Lung (tissue), 12 donors: ENCODE results near the gene TMEM184A. TPM values are rescaled to one million over a fixed set of nuclear protein-coding genes. Genes with fewer than 3 reads are reported as not detected.

Source experiments
- ATAC-seq: fragments of 200-7000 bp; cut with Tn5 transposase; one replicate; pipeline ENCODE4 v1.9.1; 2020; ENCODE audit warnings: moderate number of reproducible peaks; ENCODE audit not compliant: insufficient read depth, low FRiP score
- DNase-seq, 3 donors: peaks; one replicate each; pipeline ENCODE4 v3.0.0-alpha.2; 2013 to 2017
- H3K27ac ChIP-seq, 2 donors: one replicate each; pipeline ENCODE4 v1.5.1; 2013; ENCODE audit warnings: mild to moderate bottlenecking in 2 of 2, moderate library complexity in 2 of 2, control low read depth in 1 of 2, inconsistent platforms in 1 of 2, low read depth in 1 of 2, low read length in 1 of 2
- H3K27me3 ChIP-seq, 3 donors: one replicate each; pipeline ENCODE4 v1.5.1; 2013; ENCODE audit warnings: low read length in 2 of 3; ENCODE audit not compliant: control insufficient read depth in 3 of 3, insufficient read depth in 3 of 3
- H3K36me3 ChIP-seq, 4 donors: one replicate each; pipeline ENCODE4 v1.5.1; 2013; ENCODE audit warnings: low read length in 4 of 4, mild to moderate bottlenecking in 1 of 4, moderate library complexity in 1 of 4; ENCODE audit not compliant: control insufficient read depth in 4 of 4, insufficient read depth in 4 of 4
- H3K4me1 ChIP-seq, 5 donors: one replicate each; pipeline ENCODE4 v1.5.1; 2013; ENCODE audit warnings: low read length in 5 of 5, mild to moderate bottlenecking in 2 of 5, moderate library complexity in 1 of 5; ENCODE audit not compliant: control insufficient read depth in 5 of 5, insufficient read depth in 5 of 5
- H3K4me3 ChIP-seq: one replicate; pipeline ENCODE4 v1.5.1; 2013; ENCODE audit warnings: mild to moderate bottlenecking, control low read depth, moderate library complexity
- H3K9ac ChIP-seq, 2 donors: one replicate each; pipeline ENCODE4 v1.5.1; 2013; ENCODE audit warnings: low read length in 2 of 2, control low read depth in 1 of 2; ENCODE audit not compliant: insufficient read depth in 1 of 2
- H3K9me3 ChIP-seq, 4 donors: one replicate each; pipeline ENCODE4 v1.5.1; 2013; ENCODE audit warnings: low read length in 3 of 4, mild to moderate bottlenecking in 1 of 4, moderate library complexity in 1 of 4; ENCODE audit not compliant: control insufficient read depth in 4 of 4, insufficient read depth in 3 of 4
- WGBS, 2 donors: extraction: QIAGEN DNeasy Blood & Tissue Kit; methylation state at CpG; one replicate each; pipeline ENCODE4 v1.1.7; 2013; 5-methylcytosine and 5-hydroxymethylcytosine counted together
- polyA plus RNA-seq, 2 donors: library from polyadenylated mRNA; stranded (reverse); fragments of 200-250 nt; gene quantifications; one replicate each; pipeline ENCODE4 v1.2.1, GENCODE V29; 2013
- total RNA-seq, 2 donors: library from RNA; depleted of rRNA in 1 of 2; stranded (reverse); fragments of >200 nt in 1 of 2; gene quantifications; one replicate each; pipeline ENCODE4 v1.2.1, GENCODE V29; 2014 to 2021
- TF ChIP-seq, protein P1 (sequence below): IDR thresholded peaks from 2 replicates; pipeline ENCODE4 v1.5.1; 2012; ENCODE audit warnings: mild to moderate bottlenecking; ENCODE audit errors: control extremely low read depth, extremely low read depth
- donor health status: control.
- donor health status: control.
- donor health status: Bipolar disorder and iron deficiency.
- donor health status: healthy.
- donor health status: DM: yes; HTN: yes; CAD: no.

Gene TMEM184A
- total and polyA plus RNA-seq, 4 donors: 1.8 to 11.8 (median 8.3) TPM

DNA sequence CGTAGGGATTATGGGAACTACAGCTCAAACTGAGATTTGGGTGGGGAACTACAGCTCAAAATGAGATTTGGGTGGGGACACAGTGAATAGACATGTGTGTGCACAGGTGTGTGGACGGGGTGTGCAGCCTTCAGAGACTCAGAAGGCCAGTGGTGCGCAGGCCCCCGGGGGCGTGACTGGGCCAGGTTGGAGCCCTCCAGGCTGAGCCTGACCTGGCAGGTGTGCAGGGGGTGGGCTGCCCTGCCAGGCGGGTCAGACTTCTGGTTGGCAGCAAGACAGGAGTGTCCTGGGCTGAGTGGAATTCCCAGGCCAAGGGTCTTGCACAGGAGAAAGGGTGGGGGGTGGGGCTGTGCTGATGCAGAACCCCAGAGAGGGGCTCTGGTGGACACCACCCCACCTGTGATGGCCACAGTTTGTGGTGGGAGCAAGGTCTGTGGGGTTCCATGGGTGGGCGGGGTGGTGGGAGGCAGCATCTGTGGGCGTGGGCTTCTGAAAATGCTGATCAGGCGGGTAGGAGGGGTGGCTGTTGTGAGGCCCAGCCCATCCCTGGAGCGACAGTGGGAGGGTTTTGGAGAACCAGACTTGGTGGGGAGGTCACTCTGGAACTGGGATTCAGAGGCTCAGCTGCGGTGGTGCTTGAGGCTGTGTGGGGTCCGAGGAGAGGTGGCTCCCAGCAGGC is 43.1 kb upstream of the TMEM184A start:
- Histone ChIP-seq H3K9me3 (peaks cover 0 to 3% (median 0%) of the 10 kb centered on the region in 4 donors), H3K9ac (no peak overlapping the region), H3K4me3 (no peak overlapping the region), H3K27me3 (peaks cover 0 to 4% (median 4%) of the 10 kb centered on the region in 3 donors), H3K4me1 (no peaks in the 10 kb centered on the region), H3K36me3 (no peaks in the 10 kb centered on the region), H3K27ac (no peak overlapping the region)
- DNase-seq (no peak), ATAC-seq (no peak)
- TF ChIP-seq, protein P1, sequence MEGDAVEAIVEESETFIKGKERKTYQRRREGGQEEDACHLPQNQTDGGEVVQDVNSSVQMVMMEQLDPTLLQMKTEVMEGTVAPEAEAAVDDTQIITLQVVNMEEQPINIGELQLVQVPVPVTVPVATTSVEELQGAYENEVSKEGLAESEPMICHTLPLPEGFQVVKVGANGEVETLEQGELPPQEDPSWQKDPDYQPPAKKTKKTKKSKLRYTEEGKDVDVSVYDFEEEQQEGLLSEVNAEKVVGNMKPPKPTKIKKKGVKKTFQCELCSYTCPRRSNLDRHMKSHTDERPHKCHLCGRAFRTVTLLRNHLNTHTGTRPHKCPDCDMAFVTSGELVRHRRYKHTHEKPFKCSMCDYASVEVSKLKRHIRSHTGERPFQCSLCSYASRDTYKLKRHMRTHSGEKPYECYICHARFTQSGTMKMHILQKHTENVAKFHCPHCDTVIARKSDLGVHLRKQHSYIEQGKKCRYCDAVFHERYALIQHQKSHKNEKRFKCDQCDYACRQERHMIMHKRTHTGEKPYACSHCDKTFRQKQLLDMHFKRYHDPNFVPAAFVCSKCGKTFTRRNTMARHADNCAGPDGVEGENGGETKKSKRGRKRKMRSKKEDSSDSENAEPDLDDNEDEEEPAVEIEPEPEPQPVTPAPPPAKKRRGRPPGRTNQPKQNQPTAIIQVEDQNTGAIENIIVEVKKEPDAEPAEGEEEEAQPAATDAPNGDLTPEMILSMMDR: no peak
- 87 to 94% methylated on average over 12 of the region's 12 CpGs for WGBS, 2 donors

DNA sequence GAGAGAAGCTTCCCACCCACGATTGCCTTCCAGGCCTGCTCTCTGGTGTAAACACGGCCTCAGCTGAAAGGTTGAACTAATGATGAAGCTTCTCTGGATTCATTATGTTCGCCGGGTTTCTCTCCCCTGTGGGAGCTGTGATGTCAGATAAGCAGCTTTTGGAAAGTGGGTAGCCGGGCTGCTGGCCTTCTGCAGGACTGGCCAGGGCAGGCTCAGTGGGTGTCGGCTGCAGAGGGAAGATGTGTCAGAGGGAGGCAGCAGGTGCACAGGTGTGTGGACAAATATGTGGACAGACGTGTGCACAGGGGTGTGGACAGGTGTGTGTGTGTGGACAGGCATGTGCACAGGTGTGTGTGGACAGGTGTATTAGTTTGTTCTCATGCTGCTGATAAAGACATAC is 42.3 kb upstream of the TMEM184A start:
- 87 to 91% methylated on average over 7 of the region's 7 CpGs for WGBS, 2 donors
- no peak overlapping the region for H3K27ac ChIP-seq
- H3K4me1 ChIP-seq: no peaks in the 10 kb centered on the region
- peaks cover 1 to 5% (median 2%) of the 10 kb centered on the region in 3 donors for H3K27me3 ChIP-seq
- no peak for DNase-seq
- no peak for ATAC-seq
- H3K9ac ChIP-seq: no peak overlapping the region
- peaks cover 0 to 3% (median 0%) of the 10 kb centered on the region in 4 donors for H3K9me3 ChIP-seq
- TF ChIP-seq, protein P1: no peak
- no peak overlapping the region for H3K4me3 ChIP-seq
- no peaks in the 10 kb centered on the region for H3K36me3 ChIP-seq

DNA sequence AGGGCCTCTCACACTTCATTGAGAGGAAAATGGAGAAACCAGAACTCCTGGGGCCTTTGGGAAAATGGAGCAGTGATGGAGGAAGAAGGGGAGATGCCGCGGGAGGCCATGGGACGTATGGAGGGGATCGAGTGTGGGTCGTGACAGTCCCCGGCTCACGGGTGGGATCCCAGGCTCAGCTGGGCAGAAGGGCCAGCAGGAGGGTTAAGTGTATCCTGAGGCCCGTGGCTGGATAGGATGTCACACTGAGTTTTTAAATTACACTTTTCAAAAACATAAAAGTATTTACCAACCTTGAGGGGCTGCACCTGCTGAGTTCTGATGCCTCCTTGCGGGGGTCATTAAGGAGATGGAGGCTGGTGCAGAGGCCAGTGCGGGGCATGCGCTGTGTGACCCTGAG is 41.8 kb upstream of the TMEM184A start:
- Histone ChIP-seq H3K27me3 (peaks cover 3 to 10% (median 6%) of the 10 kb centered on the region in 3 donors), H3K9ac (no peak overlapping the region), H3K4me3 (no peak overlapping the region), H3K4me1 (no peaks in the 10 kb centered on the region), H3K9me3 (peaks cover 0 to 3% (median 0%) of the 10 kb centered on the region in 4 donors), H3K36me3 (no peaks in the 10 kb centered on the region), H3K27ac (no peak overlapping the region)
- TF ChIP-seq, protein P1: no peak
- WGBS, 2 donors: 88 to 95% methylated on average over 11 of the region's 11 CpGs
- ATAC-seq (no peak), DNase-seq (no peak)
